ENCODE data around the gene IGLL5.

Gene IGLL5

DNA sequence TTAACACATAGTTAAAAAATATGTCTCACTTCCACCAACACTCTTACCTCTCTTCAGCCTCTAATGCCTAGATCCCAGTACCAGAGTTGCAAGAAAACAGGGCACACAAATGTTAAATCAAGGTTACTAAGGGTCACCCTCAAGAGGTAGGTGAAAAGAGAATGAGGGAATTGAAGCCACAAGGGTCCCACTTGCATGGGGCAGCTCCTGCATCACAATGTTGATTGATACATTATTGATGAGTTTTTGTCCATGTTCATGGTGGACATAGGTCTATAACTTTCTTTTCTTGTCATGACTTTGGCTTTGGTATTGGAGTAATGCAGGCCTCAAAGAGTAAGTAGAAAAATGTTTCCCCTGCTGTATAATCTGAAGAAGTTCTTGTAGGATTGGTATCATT is 46.0 kb upstream of the IGLL5 start:
- Histone ChIP-seq H3K36me3 (replicated peaks; ENCODE audit: low read depth, low read length) (no peaks in the 10 kb centered on the region), H3K4me2 (ENCODE audit: low read length) (no peak overlapping the region), H2AFZ (ENCODE audit: low read depth, low read length) (no peak overlapping the region), H3K9ac (ENCODE audit: low read length) (no peak overlapping the region), H3K4me3 (ENCODE audit: low read length) (no peak overlapping the region), H3K79me2 (ENCODE audit: low read length) (no peaks in the 10 kb centered on the region), H3K27me3 (ENCODE audit: low read depth, low read length) (no peaks in the 10 kb centered on the region), H3K4me1 (ENCODE audit: low read length) (no peaks in the 10 kb centered on the region), H3K27ac (ENCODE audit: low read length) (no peak overlapping the region), H4K20me1 (ENCODE audit: insufficient read depth, low read length) (no peaks in the 10 kb centered on the region), H3K9me3 (ENCODE audit: insufficient read depth, low read length) (no peaks in the 10 kb centered on the region)
- TF ChIP-seq EZH2phosphoT487 (IDR thresholded peaks at IDR 0.05; ENCODE audit: low read depth) = no peak
- TF ChIP-seq, protein P1, sequence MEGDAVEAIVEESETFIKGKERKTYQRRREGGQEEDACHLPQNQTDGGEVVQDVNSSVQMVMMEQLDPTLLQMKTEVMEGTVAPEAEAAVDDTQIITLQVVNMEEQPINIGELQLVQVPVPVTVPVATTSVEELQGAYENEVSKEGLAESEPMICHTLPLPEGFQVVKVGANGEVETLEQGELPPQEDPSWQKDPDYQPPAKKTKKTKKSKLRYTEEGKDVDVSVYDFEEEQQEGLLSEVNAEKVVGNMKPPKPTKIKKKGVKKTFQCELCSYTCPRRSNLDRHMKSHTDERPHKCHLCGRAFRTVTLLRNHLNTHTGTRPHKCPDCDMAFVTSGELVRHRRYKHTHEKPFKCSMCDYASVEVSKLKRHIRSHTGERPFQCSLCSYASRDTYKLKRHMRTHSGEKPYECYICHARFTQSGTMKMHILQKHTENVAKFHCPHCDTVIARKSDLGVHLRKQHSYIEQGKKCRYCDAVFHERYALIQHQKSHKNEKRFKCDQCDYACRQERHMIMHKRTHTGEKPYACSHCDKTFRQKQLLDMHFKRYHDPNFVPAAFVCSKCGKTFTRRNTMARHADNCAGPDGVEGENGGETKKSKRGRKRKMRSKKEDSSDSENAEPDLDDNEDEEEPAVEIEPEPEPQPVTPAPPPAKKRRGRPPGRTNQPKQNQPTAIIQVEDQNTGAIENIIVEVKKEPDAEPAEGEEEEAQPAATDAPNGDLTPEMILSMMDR (IDR thresholded peaks at IDR 0.05; ENCODE audit: low read depth, low read length) = no peak

DNA sequence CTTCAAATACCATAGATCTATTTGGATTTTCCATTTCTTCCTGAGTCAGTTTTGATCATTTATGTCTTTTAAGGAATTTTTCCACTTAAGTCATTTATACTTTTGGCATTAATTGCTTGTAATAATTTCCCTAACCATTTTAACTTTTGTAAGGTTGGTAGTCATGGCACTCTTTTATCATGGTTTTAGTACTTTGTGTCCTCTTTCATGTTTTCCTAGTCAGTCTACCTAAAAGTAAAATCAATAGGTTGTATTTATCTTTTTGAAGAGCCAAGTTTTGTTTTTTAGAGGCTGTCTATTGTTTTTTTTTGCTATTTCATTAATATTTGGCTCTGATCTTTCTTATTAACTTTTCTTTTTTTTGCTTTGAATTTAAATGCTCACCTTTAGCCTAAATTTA is 45.5 kb upstream of the IGLL5 start:
- H3K27ac ChIP-seq (ENCODE audit: low read length) = no peak overlapping the region
- no peak overlapping the region for H3K9ac ChIP-seq (ENCODE audit: low read length)
- H4K20me1 ChIP-seq (ENCODE audit: insufficient read depth, low read length) = no peaks in the 10 kb centered on the region
- no peaks in the 10 kb centered on the region for H3K9me3 ChIP-seq (ENCODE audit: insufficient read depth, low read length)
- TF ChIP-seq, protein P1 (IDR thresholded peaks at IDR 0.05; ENCODE audit: low read depth, low read length) = no peak
- TF ChIP-seq EZH2phosphoT487 (IDR thresholded peaks at IDR 0.05; ENCODE audit: low read depth) = no peak
- no peak overlapping the region for H2AFZ ChIP-seq (ENCODE audit: low read depth, low read length)
- no peaks in the 10 kb centered on the region for H3K4me1 ChIP-seq (ENCODE audit: low read length)
- no peak overlapping the region for H3K4me2 ChIP-seq (ENCODE audit: low read length)
- H3K4me3 ChIP-seq (ENCODE audit: low read length) = no peak overlapping the region
- no peaks in the 10 kb centered on the region for H3K27me3 ChIP-seq (ENCODE audit: low read depth, low read length)
- H3K79me2 ChIP-seq (ENCODE audit: low read length) = no peaks in the 10 kb centered on the region
- no peaks in the 10 kb centered on the region for H3K36me3 ChIP-seq (replicated peaks; ENCODE audit: low read depth, low read length)

DNA sequence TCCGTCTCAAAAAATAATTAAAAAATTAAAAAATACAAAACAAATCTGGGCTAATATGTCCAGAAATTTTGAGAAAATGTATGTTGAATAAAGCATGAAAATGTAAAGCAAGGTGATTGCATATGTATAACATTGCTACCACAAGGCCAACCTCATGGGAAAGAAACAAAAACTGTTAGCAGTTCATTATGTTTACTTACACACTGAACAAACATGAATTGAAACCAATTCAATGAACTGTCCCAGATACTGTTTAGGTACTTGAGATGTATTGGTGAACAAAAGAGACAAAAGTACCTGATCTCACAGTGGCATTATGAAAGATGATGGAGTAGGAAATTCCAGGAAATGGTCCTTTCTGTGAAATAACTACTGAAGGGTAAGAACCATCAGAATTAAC is 43.8 kb upstream of the IGLL5 start:
- H3K9me3 ChIP-seq (ENCODE audit: insufficient read depth, low read length) = no peaks in the 10 kb centered on the region
- no peaks in the 10 kb centered on the region for H3K36me3 ChIP-seq (replicated peaks; ENCODE audit: low read depth, low read length)
- H3K4me2 ChIP-seq (ENCODE audit: low read length) = no peak overlapping the region
- no peak overlapping the region for H3K9ac ChIP-seq (ENCODE audit: low read length)
- H3K4me1 ChIP-seq (ENCODE audit: low read length) = no peaks in the 10 kb centered on the region
- no peak overlapping the region for H3K4me3 ChIP-seq (ENCODE audit: low read length)
- no peaks in the 10 kb centered on the region for H4K20me1 ChIP-seq (ENCODE audit: insufficient read depth, low read length)
- H3K79me2 ChIP-seq (ENCODE audit: low read length) = no peaks in the 10 kb centered on the region
- H2AFZ ChIP-seq (ENCODE audit: low read depth, low read length) = no peak overlapping the region
- H3K27me3 ChIP-seq (ENCODE audit: low read depth, low read length) = no peaks in the 10 kb centered on the region
- H3K27ac ChIP-seq (ENCODE audit: low read length) = no peak overlapping the region
- TF ChIP-seq EZH2phosphoT487 (IDR thresholded peaks at IDR 0.05; ENCODE audit: low read depth) = no peak
- TF ChIP-seq, protein P1 (IDR thresholded peaks at IDR 0.05; ENCODE audit: low read depth, low read length) = no peak

DNA sequence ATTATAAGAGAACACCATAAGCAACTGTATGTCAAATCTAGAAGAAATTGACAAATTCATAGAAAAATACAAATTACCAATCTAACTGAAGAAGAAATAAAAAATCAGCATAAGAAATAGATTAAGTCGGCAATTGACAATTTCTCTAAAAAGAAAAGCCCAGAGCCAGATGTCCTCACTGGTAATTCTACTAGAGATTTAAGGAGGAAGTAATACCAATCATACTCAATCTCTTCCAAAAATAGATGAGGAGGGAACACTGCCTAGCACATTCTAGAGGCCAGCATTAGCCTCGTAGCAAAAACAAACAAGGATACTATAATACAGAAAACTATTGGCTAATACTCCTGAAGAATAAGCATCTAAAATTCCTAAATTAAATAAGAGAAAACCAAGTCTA is 40.4 kb upstream of the IGLL5 start:
- Histone ChIP-seq H4K20me1 (ENCODE audit: insufficient read depth, low read length) (no peaks in the 10 kb centered on the region), H3K27me3 (ENCODE audit: low read depth, low read length) (no peaks in the 10 kb centered on the region), H3K4me3 (ENCODE audit: low read length) (no peak overlapping the region), H3K79me2 (ENCODE audit: low read length) (no peaks in the 10 kb centered on the region), H3K4me1 (ENCODE audit: low read length) (no peaks in the 10 kb centered on the region), H3K9me3 (ENCODE audit: insufficient read depth, low read length) (no peaks in the 10 kb centered on the region), H2AFZ (ENCODE audit: low read depth, low read length) (no peak overlapping the region), H3K9ac (ENCODE audit: low read length) (no peak overlapping the region), H3K36me3 (replicated peaks; ENCODE audit: low read depth, low read length) (no peaks in the 10 kb centered on the region), H3K4me2 (ENCODE audit: low read length) (no peak overlapping the region), H3K27ac (ENCODE audit: low read length) (no peak overlapping the region)
- TF ChIP-seq, protein P1 (IDR thresholded peaks at IDR 0.05; ENCODE audit: low read depth, low read length) = no peak
- TF ChIP-seq EZH2phosphoT487 (IDR thresholded peaks at IDR 0.05; ENCODE audit: low read depth) = no peak
